HG03442 (cell line): ENCODE results near the gene ZSWIM4.

ENCODE experiments used
- ATAC-seq: cut with Tn5 transposase; IDR thresholded peaks from one replicate; pipeline ENCODE4 v1.9.1; 2021; ENCODE audit warnings: mild to moderate bottlenecking, moderate library complexity; ENCODE audit not compliant: unreplicated experiment

The ZSWIM4 gene

DNA sequence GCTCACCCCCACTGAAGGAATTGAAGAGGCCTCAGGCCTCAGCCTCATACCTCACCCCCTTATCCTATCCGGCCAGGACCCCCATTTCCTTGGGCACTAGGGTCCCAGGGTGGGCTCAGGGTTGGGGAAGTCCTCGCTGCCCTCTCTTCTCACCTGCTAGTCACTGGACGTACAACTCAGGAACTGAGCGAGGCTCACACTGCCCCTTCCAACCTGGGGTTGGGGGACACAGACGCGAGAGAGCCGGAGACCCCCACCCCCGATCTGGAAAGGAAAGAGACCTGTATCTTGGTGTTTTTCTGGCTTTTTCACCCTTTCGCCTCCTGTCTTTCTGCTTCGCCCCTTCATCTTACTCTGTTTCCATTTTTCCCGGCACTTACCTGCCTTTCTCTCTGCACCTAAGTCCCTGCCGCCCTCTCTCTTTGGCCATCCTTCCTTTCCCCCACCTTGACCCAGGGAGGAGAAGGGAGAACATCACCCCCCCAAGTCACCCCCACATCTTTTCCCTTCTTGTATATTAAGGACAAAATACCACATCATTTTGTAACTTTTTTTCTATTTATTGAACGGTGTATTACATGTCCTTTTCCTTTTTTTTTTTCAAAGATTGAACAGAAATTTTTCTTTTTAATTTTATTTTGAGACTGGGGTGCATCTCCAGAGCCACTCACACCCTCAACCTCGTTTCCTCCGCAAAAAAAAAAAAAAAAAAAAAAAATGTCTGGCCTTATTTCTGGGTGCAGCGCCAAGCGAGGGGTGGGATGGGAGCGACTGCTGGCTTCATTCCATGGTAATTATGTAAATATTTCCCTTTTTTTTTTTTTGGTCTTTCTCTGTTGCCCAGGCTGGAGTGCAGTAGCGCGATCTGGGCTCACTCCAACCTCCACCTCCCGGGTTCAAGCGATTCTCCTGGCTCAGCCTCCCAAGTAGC lies 36.6 kb downstream of the ZSWIM4 start:
- no peak for ATAC-seq

DNA sequence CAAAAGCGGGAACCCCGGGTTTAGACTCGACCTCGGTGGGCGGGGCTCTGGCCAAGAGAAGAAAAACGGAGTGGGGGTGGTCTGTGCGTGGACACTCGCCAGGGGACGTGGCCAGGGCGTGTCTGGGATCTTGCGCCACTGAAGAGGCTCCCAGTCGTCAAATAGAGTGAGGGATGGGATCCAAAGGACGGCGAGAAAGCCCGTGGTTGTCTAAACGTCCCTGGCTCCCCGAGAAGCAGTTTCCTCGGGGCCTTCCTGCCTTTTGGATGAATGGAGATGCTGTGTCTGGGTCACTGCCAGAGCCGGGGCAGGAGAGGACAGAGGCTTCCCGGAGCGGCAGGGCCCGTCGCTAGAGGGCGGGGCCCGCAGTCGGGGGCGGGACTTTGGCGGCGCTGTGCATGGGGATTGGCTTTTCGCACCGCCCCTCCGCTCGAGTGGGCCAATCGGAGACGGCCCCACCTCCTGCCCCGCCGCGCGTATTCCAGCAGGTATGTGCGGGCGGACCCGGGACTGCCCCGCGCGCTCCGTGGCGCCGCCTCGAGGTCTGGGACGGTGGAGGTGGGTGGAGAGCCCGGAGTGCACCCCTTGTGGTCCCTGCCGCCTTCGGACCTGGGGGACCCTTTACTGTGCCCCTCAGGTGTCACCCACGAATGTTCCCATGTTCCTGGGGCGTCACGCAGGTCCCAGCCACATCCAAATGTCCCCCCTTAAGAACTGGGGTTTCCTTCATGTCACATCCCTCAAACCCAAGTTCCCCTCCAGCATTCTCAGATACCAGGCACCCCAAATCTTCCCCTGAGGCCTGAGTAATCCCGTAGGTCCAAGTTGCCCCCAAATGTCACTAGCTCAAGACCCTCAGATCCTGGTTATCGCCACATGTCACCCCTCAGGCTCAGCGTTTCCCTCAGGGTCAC lies 38.3 kb downstream of the ZSWIM4 start:
- peak; percentile 72 for ATAC-seq

DNA sequence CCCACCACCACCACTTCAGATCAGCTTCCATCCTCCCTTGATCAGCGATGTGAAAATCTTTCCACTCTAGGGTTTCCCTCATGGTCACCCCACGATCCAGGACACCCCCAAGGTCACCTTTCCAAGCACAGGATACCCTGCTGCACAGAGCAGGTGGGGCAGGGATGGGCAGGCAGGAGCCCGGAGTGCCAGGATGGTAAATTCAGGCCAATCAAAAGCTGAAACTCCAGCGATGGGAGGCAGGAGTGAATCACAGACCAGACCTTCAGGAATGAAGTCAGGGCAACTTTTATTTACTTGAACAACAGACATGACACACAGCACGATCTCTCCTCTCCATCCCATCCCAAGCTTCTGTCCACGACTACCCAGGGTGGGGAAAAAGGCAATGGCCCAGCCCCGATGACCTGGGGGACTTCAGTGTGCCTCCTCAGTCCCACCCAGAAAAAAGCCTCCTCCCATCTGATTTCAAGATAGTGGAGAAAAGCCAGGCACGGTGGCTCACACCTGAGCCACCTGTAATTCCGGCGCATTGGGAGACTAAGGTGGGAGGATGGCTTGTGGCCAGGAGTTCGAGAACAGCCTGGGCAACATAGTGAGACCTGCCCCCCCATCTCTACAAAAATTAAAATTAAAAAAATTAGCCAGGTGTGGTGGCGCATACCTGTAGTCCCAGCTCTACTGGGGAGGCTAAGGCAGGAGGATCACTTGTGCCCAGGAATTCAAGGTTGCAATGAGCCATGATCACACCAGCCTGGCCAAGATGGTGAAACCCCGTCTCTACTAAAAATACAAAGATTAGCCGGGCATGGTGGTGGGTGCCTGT lies 39.2 kb downstream of the ZSWIM4 start:
- no peak for ATAC-seq

DNA sequence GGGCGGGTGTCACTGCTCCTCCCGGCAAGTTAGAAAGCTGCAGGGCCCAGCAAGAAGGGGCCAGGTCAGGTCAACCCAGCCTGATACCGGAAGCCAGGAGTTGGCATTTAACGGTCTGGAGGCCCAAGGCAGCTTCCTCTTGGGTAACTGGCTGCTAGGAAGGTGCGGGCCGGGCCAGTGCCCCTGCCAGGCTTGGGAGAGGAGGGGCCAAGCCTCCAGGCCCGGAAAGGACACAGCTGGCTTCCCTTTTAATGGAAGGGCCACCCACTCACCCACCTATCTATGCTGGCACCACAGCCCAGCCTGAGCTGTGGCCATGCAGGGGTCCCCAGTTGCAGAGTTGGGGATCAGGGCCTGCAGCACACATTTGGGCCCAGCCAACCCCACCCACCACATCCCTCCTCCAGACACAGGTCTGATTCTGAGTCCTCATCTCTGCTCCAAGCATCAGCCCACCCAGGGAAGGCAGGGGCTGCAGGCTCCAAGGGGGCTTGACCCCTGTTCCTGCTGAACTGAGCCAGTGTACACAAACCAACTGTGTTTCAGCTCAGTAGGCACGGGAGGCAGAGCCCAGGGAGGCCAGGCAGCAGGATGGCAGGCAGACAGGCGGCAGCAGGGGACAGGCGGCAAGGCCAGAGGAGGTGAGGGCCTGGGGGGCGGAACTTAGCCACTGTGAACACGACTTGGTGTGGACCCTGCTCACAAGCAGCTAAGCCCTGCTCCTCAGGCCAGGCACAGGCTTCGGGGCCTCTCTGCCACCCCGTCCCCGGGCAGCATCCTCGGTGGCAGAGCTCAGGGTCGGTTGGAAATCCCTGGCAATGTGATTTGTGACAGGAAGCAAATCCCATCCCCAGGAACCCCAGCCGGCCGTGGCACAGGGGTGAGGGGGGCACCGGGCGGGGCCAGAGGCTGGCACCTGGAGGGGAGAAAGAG lies 40.8 kb downstream of the ZSWIM4 start:
- no peak for ATAC-seq

DNA sequence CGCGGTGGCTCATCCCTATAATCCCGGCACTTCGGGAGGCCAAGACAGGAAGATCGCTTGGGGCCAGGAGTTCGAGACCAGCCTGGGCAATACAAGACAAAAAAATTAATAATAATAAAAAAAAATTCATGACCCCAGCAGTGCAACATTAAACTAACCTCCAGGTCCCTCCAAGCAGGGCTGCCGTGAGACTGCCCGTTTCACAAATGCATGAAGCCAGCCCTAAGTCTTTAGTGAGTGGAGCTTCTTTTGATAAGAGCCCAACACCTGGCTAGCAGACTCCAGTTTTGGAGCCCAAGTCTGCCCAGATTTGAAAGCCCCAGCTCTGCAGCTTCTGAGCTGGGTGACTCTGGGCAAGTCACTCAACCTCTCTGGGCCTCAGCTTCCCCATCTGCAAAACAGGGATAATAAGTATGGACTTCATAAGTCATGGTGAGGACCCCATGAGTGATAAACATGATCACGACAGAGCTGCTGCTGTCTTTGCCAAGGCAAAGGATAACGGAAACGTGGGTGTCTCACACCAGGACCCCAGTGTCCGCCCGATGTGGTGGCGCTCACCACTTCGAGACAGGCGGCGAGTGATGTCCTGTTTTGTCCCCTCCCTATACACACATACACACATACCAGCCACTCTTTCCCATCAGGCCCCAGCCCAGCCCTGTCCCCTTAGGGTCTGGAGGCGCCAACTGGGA lies 43.3 kb downstream of the ZSWIM4 start:
- no peak for ATAC-seq

DNA sequence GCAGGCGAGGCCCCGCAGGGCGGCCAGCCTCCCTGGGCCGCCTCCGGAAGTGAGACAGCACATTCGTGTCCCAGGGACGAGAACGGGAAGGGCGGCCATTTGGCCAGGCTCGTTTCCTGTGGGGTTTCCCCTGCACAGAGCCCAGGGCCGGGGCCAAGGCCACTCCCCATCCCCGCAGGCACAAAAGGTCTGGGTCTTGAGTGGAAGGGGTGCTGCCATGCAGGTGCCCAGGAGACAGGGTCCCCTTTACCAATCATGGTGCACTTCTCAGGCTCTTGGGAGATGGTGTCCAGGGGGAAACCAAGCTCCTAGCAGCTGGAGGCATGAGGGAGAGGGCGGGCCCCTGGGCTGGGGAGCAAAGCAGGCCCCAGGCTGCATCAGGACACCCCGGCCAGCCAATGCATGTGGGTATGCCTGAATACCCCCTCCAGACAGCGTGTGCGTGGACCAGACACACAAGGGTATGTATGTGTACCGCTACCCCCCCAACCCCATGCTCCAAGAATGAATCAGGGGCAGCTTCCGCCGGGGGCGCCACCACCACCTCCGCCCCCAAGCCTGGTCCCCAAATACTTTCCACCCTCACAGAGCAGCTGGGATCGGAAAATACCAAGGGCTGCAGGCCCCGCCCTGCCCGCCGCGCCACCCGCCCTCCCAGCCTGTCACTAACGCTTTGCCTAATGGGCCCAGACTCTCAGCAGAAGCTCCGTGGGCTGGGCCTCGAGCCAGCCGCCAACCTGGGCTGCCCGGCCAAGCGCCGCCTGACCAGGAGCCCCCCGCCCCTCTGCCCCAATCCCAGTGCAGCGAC lies 44.1 kb downstream of the ZSWIM4 start:
- ATAC-seq = peak; percentile 31

DNA sequence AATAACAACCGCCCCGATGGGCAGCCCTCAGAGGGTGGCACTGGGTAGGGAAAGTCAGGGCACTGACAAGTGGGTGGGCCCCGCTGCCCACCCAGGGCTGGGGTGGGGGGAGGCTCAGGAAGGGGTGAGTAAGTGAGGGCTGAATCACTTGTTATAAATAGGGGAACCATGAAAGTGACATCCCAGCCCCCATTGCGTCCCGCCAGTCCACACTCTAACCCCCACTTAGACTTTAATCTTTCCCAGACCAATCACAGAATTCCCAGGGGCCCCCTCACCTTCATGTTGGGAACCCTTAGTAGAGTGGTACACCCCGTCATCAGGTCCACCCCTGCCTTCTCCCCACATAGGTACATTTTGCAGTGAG lies 44.7 kb downstream of the ZSWIM4 start:
- peak; percentile 14 for ATAC-seq

DNA sequence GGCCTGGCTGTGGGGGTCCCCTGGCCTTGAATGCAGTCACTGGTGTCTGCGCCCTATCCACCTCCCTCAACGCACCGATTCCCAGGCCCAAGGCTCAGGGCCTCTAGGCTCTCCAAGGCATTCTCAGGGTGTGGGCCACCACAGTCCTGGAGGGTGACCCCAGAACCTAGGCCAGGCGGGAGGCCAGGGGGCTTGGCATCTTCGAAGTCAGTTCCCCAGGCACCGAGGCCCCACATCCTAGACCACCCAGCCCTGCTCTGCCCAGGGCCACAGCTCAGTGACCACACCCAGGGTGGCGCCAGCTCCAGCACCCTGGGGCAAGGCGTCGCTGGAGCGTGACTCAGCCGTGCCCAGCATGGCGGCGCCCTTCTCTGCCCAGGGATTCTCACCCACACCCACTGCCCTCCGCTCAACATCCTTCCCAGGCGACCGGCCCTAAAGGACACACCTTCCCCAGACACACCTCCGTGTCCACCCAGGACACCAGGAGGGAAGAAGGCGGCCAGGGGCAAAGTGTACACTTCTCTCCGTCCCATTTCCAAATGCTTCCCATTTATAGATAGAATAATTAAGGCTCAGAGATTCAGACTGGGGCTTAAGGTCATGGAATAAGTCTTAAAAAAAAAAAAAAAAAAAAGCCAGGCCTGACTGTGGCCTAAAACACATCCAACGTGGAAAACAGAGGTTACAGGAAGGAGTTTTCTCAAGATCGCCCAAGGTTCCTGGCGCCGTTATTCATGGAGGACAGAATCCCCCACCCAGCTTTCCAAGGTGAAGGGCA lies 45.3 kb downstream of the ZSWIM4 start:
- no peak for ATAC-seq

DNA sequence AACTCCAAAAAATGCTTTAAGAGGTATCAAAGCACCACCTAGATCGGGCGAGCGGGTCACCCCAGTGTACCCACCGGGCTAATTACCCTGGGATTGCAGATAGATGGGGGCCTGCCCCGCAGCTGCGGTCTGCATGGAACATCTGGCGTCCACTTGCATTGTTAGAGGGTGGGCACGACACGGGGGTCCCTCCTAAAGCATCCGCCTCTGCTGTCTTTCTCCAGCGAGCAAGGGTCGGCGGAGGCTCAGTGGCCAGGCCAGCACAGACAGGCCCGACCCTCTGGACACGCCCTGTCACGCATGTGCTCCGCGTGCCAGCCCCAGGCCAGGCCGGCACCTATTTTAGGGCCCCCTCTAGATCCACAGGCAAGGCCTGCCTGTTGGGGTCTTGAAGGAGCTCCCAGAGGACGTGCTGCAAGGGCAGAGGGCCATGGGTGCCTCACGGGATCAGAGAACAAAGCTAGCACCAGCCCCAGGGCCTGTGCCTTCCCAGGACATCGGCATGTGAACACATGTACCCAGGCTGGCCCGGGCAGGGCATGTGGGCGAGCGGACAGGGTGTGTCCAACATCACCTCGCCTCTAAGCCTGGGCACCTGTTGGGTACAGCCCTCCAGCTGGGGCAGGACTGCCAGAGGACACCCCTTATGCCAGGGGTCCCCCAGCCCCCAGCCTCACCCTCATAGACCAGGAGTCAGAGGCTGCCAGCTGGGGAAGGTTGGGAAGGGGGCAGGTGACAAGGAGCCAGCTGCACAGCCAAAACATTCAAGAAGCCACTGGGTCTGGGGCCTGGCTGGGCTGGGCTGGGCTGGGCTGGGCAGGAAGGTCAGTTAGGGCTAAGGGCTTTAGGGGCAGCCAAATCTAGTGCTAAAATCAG lies 46.1 kb downstream of the ZSWIM4 start:
- ATAC-seq = no peak

DNA sequence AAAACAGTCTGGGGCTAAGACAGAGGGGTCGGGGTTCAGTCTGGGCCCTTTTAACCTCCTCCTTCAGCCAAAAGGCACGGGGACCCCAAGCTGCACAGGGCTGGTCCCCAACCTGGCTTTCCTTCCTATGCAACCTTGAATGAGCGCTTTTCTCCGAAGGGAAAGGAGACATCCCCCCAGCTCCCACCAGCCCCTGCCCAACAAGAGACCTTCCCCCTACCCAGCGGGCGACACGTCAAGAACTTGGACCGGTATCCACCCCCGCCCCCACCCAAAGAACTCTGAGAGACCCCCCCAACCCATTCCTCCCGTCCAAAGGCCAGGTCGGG lies 46.7 kb downstream of the ZSWIM4 start:
- ATAC-seq = no peak

DNA sequence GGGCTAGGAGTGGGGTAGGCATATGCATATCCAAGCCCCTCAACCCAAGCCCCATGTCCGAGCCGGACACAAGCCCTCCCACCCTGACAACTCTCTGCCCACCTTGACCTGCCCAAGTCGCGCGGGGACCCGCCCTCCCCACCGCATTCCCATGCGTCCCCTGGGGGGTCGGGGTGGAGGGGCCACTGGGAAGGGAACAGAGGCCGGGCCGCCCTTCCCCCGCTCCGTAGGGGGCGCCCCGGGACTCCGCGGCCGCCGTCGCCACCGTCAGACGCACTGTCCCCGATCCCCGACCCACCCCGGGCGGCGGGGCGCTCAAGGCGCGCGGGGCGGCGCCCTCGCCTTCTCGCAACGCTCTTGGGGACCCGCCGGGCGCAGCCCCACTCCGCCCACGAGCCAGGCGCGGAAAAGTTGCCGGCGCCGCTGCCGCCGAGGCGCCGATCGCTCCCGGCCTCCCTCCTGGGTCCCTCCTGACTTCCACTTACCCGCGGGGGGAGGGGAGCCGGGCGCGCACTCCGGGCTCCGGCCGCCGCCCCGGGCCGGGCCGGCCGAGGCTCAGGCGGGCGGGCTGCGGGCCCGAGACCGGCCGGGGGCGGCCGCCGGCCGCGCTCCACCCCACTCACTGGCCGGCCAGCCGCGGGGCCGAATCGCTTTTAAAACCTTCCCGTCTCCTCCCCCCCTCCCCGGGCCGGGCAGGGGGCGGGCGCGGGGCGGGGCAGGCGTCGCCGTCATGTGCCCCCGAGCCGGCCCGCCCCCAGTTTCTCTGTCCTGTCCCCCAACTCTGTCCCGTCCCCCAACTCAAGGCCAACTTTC lies 47.3 kb downstream of the ZSWIM4 start:
- ATAC-seq = no peak

DNA sequence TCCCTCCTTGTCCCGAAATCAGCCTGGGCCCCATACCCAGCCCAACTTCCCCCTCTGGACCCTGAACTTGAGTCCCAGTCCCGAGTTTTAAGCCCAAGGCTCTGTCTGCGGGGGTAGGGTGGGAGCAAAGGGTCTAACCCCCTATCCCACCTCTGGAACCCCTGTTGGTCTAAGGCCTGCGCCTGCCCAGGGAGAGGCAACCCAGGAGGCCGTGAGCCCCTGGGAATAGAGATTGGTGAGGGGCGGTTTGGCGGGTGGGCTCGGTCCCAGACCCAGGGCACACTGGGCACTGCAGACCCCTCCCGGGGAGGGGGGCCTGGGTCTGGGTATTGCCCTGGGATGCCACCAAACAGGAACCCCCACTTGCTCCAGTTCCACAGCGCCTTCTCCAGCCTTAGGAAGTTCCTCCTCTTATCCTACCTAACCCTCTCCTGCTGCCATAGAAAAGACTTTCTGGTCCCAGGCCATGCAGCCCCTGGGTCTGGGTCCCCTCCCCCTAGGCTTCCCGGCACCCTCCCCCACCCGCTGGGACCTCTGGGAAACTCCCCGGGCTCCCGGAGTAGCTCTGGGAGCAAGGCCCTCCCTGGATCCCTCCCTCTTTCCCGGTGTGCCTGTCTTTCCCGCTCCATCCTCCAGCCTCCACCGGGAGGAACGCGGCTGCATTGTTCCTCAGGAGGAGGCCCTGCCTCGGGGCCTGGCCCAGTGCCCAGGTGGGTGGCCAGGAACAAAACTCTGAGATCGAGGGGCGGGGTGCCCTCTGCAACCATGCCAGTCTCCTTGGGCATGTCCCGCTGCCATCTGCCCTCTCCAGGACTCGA lies 48.1 kb downstream of the ZSWIM4 start:
- no peak for ATAC-seq

DNA sequence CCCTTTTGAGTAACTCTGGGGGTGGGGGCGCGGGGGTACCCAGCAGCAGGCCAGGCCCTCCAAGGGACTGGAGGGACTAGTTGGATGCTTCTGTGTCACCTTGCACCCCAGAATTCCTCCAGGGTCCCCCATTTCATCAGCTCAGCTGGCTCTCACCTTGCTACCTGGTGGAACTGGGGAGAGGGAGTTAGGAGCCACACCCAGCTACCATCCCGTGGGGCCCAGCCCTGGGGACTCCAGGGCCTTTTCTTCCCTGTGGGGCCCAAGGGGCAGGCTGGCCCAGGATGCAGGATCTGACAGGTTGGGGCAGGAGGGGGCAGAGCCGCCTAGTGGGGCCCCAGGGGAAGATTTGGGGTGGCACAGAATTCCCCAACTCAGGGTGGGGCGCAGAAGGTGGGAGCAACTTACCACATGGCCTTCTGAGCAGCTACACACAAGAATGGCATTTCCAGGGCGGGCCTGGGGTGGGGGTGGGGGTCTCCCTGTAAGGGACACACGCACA lies 48.9 kb downstream of the ZSWIM4 start:
- ATAC-seq = no peak

DNA sequence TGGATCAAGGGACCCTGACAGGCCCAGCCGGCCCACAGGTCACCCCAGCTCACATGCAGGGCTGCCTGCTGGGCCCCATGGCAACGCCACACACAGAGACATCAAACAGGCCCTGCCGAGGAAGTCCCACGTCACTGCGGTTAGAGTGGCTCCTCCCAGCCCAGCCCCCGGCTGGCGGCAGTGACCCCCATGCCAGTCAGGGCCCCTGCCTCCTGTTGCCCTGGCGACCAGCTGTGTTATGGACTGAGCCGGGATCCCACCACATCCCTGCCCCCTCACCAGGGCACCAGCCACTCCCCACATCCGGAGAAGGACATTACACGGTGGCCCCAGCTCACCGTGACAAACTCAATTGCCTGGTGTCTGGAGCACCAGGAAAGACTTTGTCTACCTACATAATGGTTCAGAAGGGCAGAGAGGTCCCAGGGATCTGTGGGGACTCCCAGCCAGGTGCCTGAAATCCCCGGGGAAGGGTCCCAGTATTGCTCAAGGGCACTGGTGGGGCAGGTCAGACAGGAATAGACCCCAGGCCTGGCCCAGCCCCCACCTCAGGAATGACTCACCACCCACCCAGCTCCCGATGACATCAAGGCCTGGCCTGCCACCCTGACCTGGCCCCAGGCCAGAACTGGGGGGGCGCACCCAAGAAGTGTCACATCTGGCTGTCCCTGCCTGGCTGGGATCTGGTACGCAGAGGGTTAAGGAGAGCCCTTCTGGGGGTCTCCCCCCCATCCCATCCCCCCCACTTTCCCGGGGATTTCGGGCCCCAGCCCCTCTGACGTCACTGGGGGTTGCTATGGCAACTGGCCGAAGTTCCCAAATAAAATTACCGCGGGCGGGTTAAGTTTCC lies 51.5 kb downstream of the ZSWIM4 start:
- peak; percentile 49 for ATAC-seq
